DOHH2 (cell line): Measurements from ENCODE around the gene STK4.

Experiments used
- H3F3A ChIP-seq: fragments of 200-600 bp; sonication (generic), shearing (Covaris generic); 2 replicates; pipeline ENCODE4 v1.6.0; 2016; ENCODE audit warnings: antibody characterized with exemption, mild to moderate bottlenecking; ENCODE audit not compliant: control insufficient read depth, insufficient read depth
- H3K27ac ChIP-seq: fragments of 200-600 bp; sonication (generic); 2 replicates; pipeline ENCODE4 v1.5.1; 2014; ENCODE audit warnings: low read depth, mild to moderate bottlenecking, low read length, moderate library complexity
- H3K27me3 ChIP-seq: fragments of 200-600 bp; sonication (generic); 2 replicates; pipeline ENCODE4 v1.6.1; 2014; ENCODE audit warnings: mild to moderate bottlenecking, low read length, mixed read lengths; ENCODE audit not compliant: control insufficient read depth
- H3K36me3 ChIP-seq: fragments of 200-600 bp; sonication (generic); 2 replicates; pipeline ENCODE4 v1.6.1; 2014; ENCODE audit warnings: mild to moderate bottlenecking, low read length, moderate library complexity, mixed read lengths; ENCODE audit not compliant: control insufficient read depth
- H3K4me1 ChIP-seq: fragments of 200-600 bp; sonication (generic); 2 replicates; pipeline ENCODE4 v1.6.1; 2014; ENCODE audit warnings: mild to moderate bottlenecking, low read length, mixed read lengths; ENCODE audit not compliant: control insufficient read depth
- H3K4me2 ChIP-seq: fragments of 200-600 bp; sonication (generic); 2 replicates; pipeline ENCODE4 v1.6.0; 2014; ENCODE audit warnings: mild to moderate bottlenecking, low read length, moderate library complexity
- H3K4me3 ChIP-seq: fragments of 200-600 bp; sonication (generic); 2 replicates; pipeline ENCODE4 v1.5.1; 2014; ENCODE audit warnings: mild to moderate bottlenecking, low read length, mixed read lengths
- H3K79me2 ChIP-seq: fragments of 200-600 bp; sonication (generic); 2 replicates; pipeline ENCODE4 v1.6.1; 2014; ENCODE audit warnings: mild to moderate bottlenecking, low read length, mixed read lengths; ENCODE audit not compliant: control insufficient read depth
- H3K9me2 ChIP-seq: fragments of 200-600 bp; sonication (generic); replicated peaks from 2 replicates; pipeline ENCODE4 v1.6.1; 2014; ENCODE audit warnings: mild to moderate bottlenecking, low read length, mixed read lengths; ENCODE audit not compliant: control insufficient read depth
- H3K9me3 ChIP-seq: fragments of 200-600 bp; sonication (generic); 2 replicates; pipeline ENCODE4 v1.6.1; 2014; ENCODE audit warnings: antibody characterized with exemption, low read length, mixed read lengths; ENCODE audit not compliant: control insufficient read depth, insufficient read depth
- H4K20me1 ChIP-seq: fragments of 200-600 bp; sonication (generic); 2 replicates; pipeline ENCODE4 v1.6.0; 2014; ENCODE audit warnings: low read depth, mild to moderate bottlenecking, antibody characterized with exemption, low read length, moderate library complexity; ENCODE audit not compliant: control insufficient read depth, insufficient read depth
- EZH2phosphoT487 ChIP-seq: fragments of 200-600 bp; sonication (generic); IDR thresholded peaks from 2 replicates; pipeline ENCODE4 v1.6.1; 2017; ENCODE audit warnings: borderline replicate concordance, mild to moderate bottlenecking, antibody characterized with exemption, low read length, moderate library complexity, mixed read lengths
- TF ChIP-seq, protein P1 (sequence below): fragments of 200-600 bp; sonication (generic); IDR thresholded peaks from one replicate; pipeline ENCODE4 v1.5.1; 2014; ENCODE audit warnings: antibody characterized with exemption, mild to moderate bottlenecking, low read depth, low read length; ENCODE audit not compliant: poor library complexity, severe bottlenecking

Gene STK4

DNA sequence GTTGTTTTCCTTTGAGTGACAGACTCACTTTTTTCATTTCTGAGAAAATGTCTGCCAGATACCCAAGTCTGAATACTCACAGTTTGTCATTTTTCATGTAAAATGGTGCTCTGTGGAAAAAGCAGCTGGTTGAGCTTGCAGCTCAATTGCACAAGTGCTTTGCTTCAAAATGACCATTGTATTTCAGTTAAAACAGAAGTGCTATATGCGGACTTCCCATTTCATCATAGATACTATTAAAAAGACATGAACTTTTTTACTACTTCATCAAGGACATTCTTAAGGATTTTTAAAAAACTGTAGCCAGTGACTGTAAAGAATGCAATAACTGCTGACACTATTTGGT lies 73.1 kb downstream of the STK4 start:
- Histone ChIP-seq H4K20me1 (no peaks in the 10 kb centered on the region), H3K27ac (peak overlapping the region; percentile 74), H3K4me3 (peak overlapping the region; percentile 8), H3K79me2 (peaks cover 80% of the 10 kb centered on the region), H3K4me2 (peak overlapping the region; percentile 38), H3F3A (peaks cover 21% of the 10 kb centered on the region), H3K9me2 (no peaks in the 10 kb centered on the region), H3K4me1 (peaks cover 93% of the 10 kb centered on the region), H3K36me3 (peaks cover 77% of the 10 kb centered on the region), H3K27me3 (no peaks in the 10 kb centered on the region), H3K9me3 (no peaks in the 10 kb centered on the region)
- TF ChIP-seq, protein P1, sequence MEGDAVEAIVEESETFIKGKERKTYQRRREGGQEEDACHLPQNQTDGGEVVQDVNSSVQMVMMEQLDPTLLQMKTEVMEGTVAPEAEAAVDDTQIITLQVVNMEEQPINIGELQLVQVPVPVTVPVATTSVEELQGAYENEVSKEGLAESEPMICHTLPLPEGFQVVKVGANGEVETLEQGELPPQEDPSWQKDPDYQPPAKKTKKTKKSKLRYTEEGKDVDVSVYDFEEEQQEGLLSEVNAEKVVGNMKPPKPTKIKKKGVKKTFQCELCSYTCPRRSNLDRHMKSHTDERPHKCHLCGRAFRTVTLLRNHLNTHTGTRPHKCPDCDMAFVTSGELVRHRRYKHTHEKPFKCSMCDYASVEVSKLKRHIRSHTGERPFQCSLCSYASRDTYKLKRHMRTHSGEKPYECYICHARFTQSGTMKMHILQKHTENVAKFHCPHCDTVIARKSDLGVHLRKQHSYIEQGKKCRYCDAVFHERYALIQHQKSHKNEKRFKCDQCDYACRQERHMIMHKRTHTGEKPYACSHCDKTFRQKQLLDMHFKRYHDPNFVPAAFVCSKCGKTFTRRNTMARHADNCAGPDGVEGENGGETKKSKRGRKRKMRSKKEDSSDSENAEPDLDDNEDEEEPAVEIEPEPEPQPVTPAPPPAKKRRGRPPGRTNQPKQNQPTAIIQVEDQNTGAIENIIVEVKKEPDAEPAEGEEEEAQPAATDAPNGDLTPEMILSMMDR = no peak
- no peak for TF ChIP-seq EZH2phosphoT487

DNA sequence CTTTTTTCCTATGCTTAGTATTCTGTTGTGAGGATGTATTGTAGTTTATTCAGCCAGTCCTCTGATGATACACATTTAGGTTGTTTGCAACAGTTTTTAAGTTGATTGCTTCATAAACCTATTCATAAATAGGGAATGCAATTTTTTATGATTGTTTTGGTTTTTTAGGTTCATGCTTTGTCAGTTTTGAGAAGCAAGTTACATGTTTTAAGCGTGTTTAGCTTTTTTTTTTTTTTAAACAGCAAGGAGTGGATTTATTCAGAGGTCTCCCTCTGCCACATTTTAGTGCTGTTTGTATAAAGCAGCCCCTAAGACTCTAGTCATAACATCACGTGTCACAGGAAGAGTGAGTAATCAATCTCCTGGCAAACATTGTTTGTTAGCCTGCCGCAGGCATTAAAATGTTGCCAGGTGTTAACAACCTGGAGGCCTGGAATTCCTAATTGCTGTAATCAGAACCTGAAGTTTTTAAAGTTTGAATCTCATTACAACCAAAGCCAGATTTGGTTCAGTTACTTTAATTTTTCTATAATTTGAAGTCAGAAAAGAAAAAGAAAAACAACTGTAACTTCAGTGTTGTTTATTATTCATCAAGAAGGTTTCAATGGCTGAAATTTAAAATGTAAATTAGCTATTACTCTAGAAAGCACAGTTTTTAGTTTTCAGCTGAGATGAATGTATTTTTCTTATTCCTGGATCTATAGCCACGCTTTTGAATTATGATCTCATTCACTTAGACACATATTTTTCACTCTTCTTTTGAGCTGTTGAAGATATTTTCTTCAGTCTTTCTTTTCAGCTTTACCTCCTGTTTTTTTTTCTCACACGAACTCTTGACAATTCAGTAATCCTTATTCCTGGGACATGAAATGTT lies 75.4 kb downstream of the STK4 start:
- Histone ChIP-seq H4K20me1 (no peaks in the 10 kb centered on the region), H3K9me3 (no peaks in the 10 kb centered on the region), H3K36me3 (peaks cover 72% of the 10 kb centered on the region), H3K27me3 (no peaks in the 10 kb centered on the region), H3F3A (peaks cover 21% of the 10 kb centered on the region), H3K4me1 (peaks cover 90% of the 10 kb centered on the region), H3K4me3 (no peak overlapping the region), H3K4me2 (no peak overlapping the region), H3K79me2 (peaks cover 78% of the 10 kb centered on the region), H3K9me2 (no peaks in the 10 kb centered on the region), H3K27ac (peak overlapping the region; percentile 17)
- TF ChIP-seq, protein P1 = no peak
- TF ChIP-seq EZH2phosphoT487 = no peak

DNA sequence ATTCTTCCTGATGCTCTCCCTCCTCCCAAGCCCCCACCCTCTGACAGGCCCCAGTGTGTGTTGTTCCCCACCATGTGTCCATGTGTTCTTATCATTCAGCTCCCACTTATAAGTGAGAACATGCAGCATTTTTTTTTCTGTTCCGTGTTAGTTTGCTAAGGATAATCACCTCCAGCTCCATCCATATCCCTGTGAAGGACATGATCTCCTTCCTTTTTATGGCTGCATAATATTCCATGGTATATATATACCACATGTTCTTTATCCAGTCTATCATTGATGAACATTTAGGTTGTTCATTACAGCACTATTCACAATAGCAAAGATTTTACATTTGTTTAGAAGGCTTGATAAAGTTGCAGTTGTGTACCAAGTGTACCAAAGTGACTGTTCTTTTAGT lies 76.7 kb downstream of the STK4 start:
- no peak overlapping the region for H3K4me2 ChIP-seq
- no peak overlapping the region for H3K4me3 ChIP-seq
- no peaks in the 10 kb centered on the region for H3K27me3 ChIP-seq
- H3K36me3 ChIP-seq = peaks cover 66% of the 10 kb centered on the region
- H3F3A ChIP-seq = peaks cover 29% of the 10 kb centered on the region
- no peak overlapping the region for H3K27ac ChIP-seq
- H3K9me3 ChIP-seq = no peaks in the 10 kb centered on the region
- peaks cover 89% of the 10 kb centered on the region for H3K4me1 ChIP-seq
- no peaks in the 10 kb centered on the region for H4K20me1 ChIP-seq
- peaks cover 77% of the 10 kb centered on the region for H3K79me2 ChIP-seq
- no peaks in the 10 kb centered on the region for H3K9me2 ChIP-seq
- TF ChIP-seq, protein P1 = no peak
- TF ChIP-seq EZH2phosphoT487 = no peak
